ENCODE results near the gene TIGD3. TPM values are rescaled to one million over a fixed set of nuclear protein-coding genes. Genes with fewer than 3 reads are reported as not detected.

TIGD3 gene
- polyA plus RNA-seq, 3 donors, result 0.04 to 0.45 (median 0.08) TPM

GRCh38 chr11:65356394-65356972 is 1.9 kb downstream of the TIGD3 start:
- WGBS, 3 donors, result 84 to 92% (median 89%) methylated on average over 30 of the region's 30 CpGs
- no peak overlapping the region for H3K27ac ChIP-seq (ENCODE audit: low read depth, low read length)

- 87 to 90% (median 89%) methylated on average over 8 of the region's 8 CpGs for WGBS, 3 donors
- H3K27ac ChIP-seq (ENCODE audit: low read depth, low read length), result no peak overlapping the region
Observed at GRCh38 chr11:65357856-65358356, 3.4 kb downstream of the TIGD3 start.

GRCh38 chr11:65362320-65362931 is 7.9 kb downstream of the TIGD3 start:
- WGBS, 3 donors, result 56 to 88% (median 58%) methylated on average over 10 of the region's 10 CpGs
- H3K27ac ChIP-seq (ENCODE audit: low read depth, low read length), result no peak overlapping the region

GRCh38 chr11:65362966-65363365 is 8.4 kb downstream of the TIGD3 start:
- WGBS, 3 donors, result 84 to 91% (median 85%) methylated on average over 6 of the region's 6 CpGs
- H3K27ac ChIP-seq (ENCODE audit: low read depth, low read length), result no peak overlapping the region

GRCh38 chr11:65363770-65364169 is 9.2 kb downstream of the TIGD3 start:
- 61 to 76% (median 70%) methylated on average over 3 of the region's 3 CpGs for WGBS, 3 donors
- H3K27ac ChIP-seq (ENCODE audit: low read depth, low read length), result no peak overlapping the region

GRCh38 chr11:65366340-65366773 is 11.8 kb downstream of the TIGD3 start:
- WGBS, 3 donors, result 2 to 4% (median 2%) methylated on average over 4 of the region's 4 CpGs
- no peak overlapping the region for H3K27ac ChIP-seq (ENCODE audit: low read depth, low read length)

- 47 to 75% (median 72%) methylated on average over 6 of the region's 6 CpGs for WGBS, 3 donors
- no peak overlapping the region for H3K27ac ChIP-seq (ENCODE audit: low read depth, low read length)
Observed at GRCh38 chr11:65370659-65371049, 16.1 kb downstream of the TIGD3 start.

- 78 to 85% (median 83%) methylated on average over 14 of the region's 14 CpGs for WGBS, 3 donors
- no peak overlapping the region for H3K27ac ChIP-seq (ENCODE audit: low read depth, low read length)
Observed at GRCh38 chr11:65373839-65374580, 19.5 kb downstream of the TIGD3 start.

- WGBS, 3 donors, result 83 to 86% (median 86%) methylated on average over 8 of the region's 8 CpGs
- no peak overlapping the region for H3K27ac ChIP-seq (ENCODE audit: low read depth, low read length)
Observed at GRCh38 chr11:65375012-65375411, 20.5 kb downstream of the TIGD3 start.

- 79 to 90% (median 86%) methylated on average over 14 to 16 of the region's 16 CpGs for WGBS, 3 donors
- no peak overlapping the region for H3K27ac ChIP-seq (ENCODE audit: low read depth, low read length)
Observed at GRCh38 chr11:65376138-65376713, 21.7 kb downstream of the TIGD3 start.

- no peak overlapping the region for H3K27ac ChIP-seq (ENCODE audit: low read depth, low read length)
- WGBS, 3 donors, result 58 to 73% (median 59%) methylated on average over 8 of the region's 8 CpGs
Observed at GRCh38 chr11:65377036-65377435, 22.5 kb downstream of the TIGD3 start.

- no peak overlapping the region for H3K27ac ChIP-seq (ENCODE audit: low read depth, low read length)
- WGBS, 3 donors, result 79 to 91% (median 87%) methylated on average over 8 of the region's 8 CpGs
Observed at GRCh38 chr11:65377777-65378176, 23.2 kb downstream of the TIGD3 start.

GRCh38 chr11:65378208-65378927 is 23.8 kb downstream of the TIGD3 start:
- 47 to 69% (median 69%) methylated on average over 19 of the region's 19 CpGs for WGBS, 3 donors
- H3K27ac ChIP-seq (ENCODE audit: low read depth, low read length), result no peak overlapping the region

- H3K27ac ChIP-seq (ENCODE audit: low read depth, low read length), result no peak overlapping the region
- WGBS, 3 donors, result 47 to 97% (median 93%) methylated on average over 12 to 14 of the region's 14 CpGs
Observed at GRCh38 chr11:65378928-65379638, 24.5 kb downstream of the TIGD3 start.

- H3K27ac ChIP-seq (ENCODE audit: low read depth, low read length), result no peak overlapping the region
- 49 to 90% (median 82%) methylated on average over 13 of the region's 13 CpGs for WGBS, 3 donors
Observed at GRCh38 chr11:65379698-65380459, 25.3 kb downstream of the TIGD3 start.

GRCh38 chr11:65380460-65381119 is 26.0 kb downstream of the TIGD3 start:
- 47 to 91% (median 89%) methylated on average over 16 of the region's 16 CpGs for WGBS, 3 donors
- no peak overlapping the region for H3K27ac ChIP-seq (ENCODE audit: low read depth, low read length)

GRCh38 chr11:65381716-65382032 is 27.1 kb downstream of the TIGD3 start:
- 1 to 3% (median 1%) methylated on average over 6 of the region's 6 CpGs for WGBS, 3 donors
- peak overlapping the region; percentile 88 for H3K27ac ChIP-seq (ENCODE audit: low read depth, low read length)

Measured in adipose tissue (tissue), 3 donors.